Skeletal muscle cell (primary cell): Measurements from ENCODE around the gene TAAR6.
"Not testable (repeated sequence)": the region's sequence is repeated elsewhere in the genome, so short reads cannot be mapped to it uniquely, and the experiment has no call there.

Experiments used
- DNase-seq: peaks from one replicate; pipeline ENCODE4 v3.0.0-alpha.2; 2010; ENCODE audit warnings: low read depth
- H3K4me3 ChIP-seq: 2 replicates; pipeline ENCODE4 v1.5.1; 2011; ENCODE audit warnings: low read depth, mild to moderate bottlenecking, control low read depth, low read length, moderate library complexity

The TAAR6 gene

GRCh38 chr6:132570221-132570777, at the start of gene TAAR6:
Gene TAAR6 (plus strand): TSS chr6:132570322. CDS start chr6:132570322, 0 bp downstream.
- DNase-seq: no peak
- H3K4me3 ChIP-seq: no peak within 1 kb of the TSS

- H3K4me3 ChIP-seq: no peak overlapping the region
- DNase-seq: no peak
Measured at GRCh38 chr6:132520953-132521352, 49.2 kb upstream of the TAAR6 start.

GRCh38 chr6:132524646-132525045, 45.5 kb upstream of the TAAR6 start:
- no peak overlapping the region for H3K4me3 ChIP-seq
- DNase-seq: no peak

GRCh38 chr6:132525866-132526265, 44.3 kb upstream of the TAAR6 start:
- H3K4me3 ChIP-seq: no peak overlapping the region
- no peak for DNase-seq

- no peak for DNase-seq
- H3K4me3 ChIP-seq: no peak overlapping the region
Measured at GRCh38 chr6:132526461-132526860, 43.7 kb upstream of the TAAR6 start.

- no peak overlapping the region for H3K4me3 ChIP-seq
- DNase-seq: no peak
Measured at GRCh38 chr6:132527791-132528190, 42.3 kb upstream of the TAAR6 start.

GRCh38 chr6:132530293-132530974, 39.7 kb upstream of the TAAR6 start:
- H3K4me3 ChIP-seq: no peak overlapping the region
- no peak for DNase-seq

- H3K4me3 ChIP-seq, DNase-seq: not testable (repeated sequence)
Measured at GRCh38 chr6:132534546-132534945, 35.6 kb upstream of the TAAR6 start.

- no peak overlapping the region for H3K4me3 ChIP-seq
- no peak for DNase-seq
Measured at GRCh38 chr6:132537145-132537544, 33.0 kb upstream of the TAAR6 start.

GRCh38 chr6:132537977-132538376, 32.1 kb upstream of the TAAR6 start, which contains the start of gene TAAR9:
Gene TAAR9 (plus strand): TSS chr6:132538277. CDS start chr6:132538290, 13 bp downstream.
- no peak within 1 kb of the TSS for H3K4me3 ChIP-seq
- no peak for DNase-seq

- H3K4me3 ChIP-seq: no peak overlapping the region
- DNase-seq: no peak
Measured at GRCh38 chr6:132544826-132545225, 25.3 kb upstream of the TAAR6 start.

GRCh38 chr6:132548746-132549463, 21.2 kb upstream of the TAAR6 start:
- no peak for DNase-seq
- H3K4me3 ChIP-seq: no peak overlapping the region

GRCh38 chr6:132551214-132551613, 18.9 kb upstream of the TAAR6 start:
- DNase-seq: no peak
- H3K4me3 ChIP-seq: no peak overlapping the region

- H3K4me3 ChIP-seq: no peak within 1 kb of the TSS
- no peak for DNase-seq
Measured at GRCh38 chr6:132552372-132552771, 17.8 kb upstream of the TAAR6 start, which contains the start of gene TAAR8. Gene TAAR8 (plus strand): TSS chr6:132552672. CDS start chr6:132552693, 21 bp downstream.

GRCh38 chr6:132560087-132560486, 10.0 kb upstream of the TAAR6 start:
- DNase-seq, H3K4me3 ChIP-seq: not testable (repeated sequence)

- no peak for DNase-seq
Measured at GRCh38 chr6:132566404-132566803, 3.7 kb upstream of the TAAR6 start.

GRCh38 chr6:132567566-132567965, 2.6 kb upstream of the TAAR6 start:
- H3K4me3 ChIP-seq: no peak overlapping the region
- DNase-seq: no peak

More at GRCh38 chr6:132566404-132566803, 3.7 kb upstream of the TAAR6 start:
- H3K4me3 ChIP-seq: no peak overlapping the region

GRCh38 chr6:132568611-132569010, 1.5 kb upstream of the TAAR6 start:
- no peak for DNase-seq
- H3K4me3 ChIP-seq: no peak overlapping the region

- DNase-seq: no peak
- no peak overlapping the region for H3K4me3 ChIP-seq
Measured at GRCh38 chr6:132569170-132569569, 952 bp upstream of the TAAR6 start.

GRCh38 chr6:132571774-132572173, 1.7 kb downstream of the TAAR6 start:
- DNase-seq: no peak
- no peak overlapping the region for H3K4me3 ChIP-seq
